Lower leg skin (tissue), 3 donors: ENCODE results near the gene RFX2.

ENCODE experiments used
- POLR2A ChIP-seq, 2 donors: fragments of 450-650 bp; IDR thresholded peaks; one replicate each; pipeline ENCODE4 v1.6.1; 2016 to 2017; ENCODE audit warnings: antibody characterized with exemption in 2 of 2, mild to moderate bottlenecking in 1 of 2, moderate library complexity in 1 of 2
- TF ChIP-seq, protein P1 (sequence below), 3 donors: fragments of 450-650 bp; IDR thresholded peaks; one replicate each; pipeline ENCODE4 v1.5.1; 2016; ENCODE audit warnings: antibody characterized with exemption in 3 of 3, mild to moderate bottlenecking in 3 of 3, moderate library complexity in 2 of 3

DNA sequence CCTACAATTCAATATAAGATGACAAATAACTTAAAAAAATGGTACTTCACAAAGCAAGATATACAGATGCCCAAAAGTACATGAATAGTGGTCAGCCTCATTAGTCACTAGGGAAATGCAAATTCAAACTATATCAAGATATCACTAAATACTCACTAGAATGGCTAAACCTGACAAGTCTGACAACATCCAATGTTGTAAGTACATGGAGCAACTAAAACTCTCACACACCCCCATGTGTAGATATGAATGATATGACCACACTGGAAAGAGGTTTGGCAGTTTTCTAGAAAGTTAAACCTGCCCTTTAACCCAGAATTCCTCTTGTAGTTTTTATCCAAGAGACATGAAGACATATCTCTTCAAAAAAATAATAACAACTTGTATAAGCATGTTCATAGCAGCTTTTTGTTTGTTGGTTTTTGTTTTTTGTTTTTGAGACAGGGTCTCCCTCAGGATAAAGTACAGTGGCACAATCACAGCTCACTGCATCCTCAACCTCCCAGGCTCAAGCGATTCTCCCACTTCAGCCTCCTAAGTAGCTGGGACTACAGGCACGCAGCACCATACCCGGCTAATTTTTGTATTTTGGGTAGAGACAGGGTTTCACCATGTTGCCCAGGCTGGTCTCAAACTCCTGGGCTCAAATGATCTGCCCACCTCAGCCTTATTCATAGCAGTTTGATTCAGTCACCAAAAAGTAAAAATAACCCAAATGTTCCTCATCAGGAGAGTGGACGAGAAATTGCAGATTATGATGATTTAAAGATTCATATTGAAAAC is 55.1 kb downstream of the RFX2 start:
- TF ChIP-seq, protein P1, sequence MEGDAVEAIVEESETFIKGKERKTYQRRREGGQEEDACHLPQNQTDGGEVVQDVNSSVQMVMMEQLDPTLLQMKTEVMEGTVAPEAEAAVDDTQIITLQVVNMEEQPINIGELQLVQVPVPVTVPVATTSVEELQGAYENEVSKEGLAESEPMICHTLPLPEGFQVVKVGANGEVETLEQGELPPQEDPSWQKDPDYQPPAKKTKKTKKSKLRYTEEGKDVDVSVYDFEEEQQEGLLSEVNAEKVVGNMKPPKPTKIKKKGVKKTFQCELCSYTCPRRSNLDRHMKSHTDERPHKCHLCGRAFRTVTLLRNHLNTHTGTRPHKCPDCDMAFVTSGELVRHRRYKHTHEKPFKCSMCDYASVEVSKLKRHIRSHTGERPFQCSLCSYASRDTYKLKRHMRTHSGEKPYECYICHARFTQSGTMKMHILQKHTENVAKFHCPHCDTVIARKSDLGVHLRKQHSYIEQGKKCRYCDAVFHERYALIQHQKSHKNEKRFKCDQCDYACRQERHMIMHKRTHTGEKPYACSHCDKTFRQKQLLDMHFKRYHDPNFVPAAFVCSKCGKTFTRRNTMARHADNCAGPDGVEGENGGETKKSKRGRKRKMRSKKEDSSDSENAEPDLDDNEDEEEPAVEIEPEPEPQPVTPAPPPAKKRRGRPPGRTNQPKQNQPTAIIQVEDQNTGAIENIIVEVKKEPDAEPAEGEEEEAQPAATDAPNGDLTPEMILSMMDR (IDR thresholded peaks at IDR 0.05): no peak
- TF ChIP-seq POLR2A (IDR thresholded peaks at IDR 0.05): no peak
